ENCODE measurements around the gene KIFC1.
"Not testable (repeated sequence)": the region's sequence is repeated elsewhere in the genome, so short reads cannot be mapped to it uniquely, and the experiment has no call there.

KIFC1 gene, protein sequence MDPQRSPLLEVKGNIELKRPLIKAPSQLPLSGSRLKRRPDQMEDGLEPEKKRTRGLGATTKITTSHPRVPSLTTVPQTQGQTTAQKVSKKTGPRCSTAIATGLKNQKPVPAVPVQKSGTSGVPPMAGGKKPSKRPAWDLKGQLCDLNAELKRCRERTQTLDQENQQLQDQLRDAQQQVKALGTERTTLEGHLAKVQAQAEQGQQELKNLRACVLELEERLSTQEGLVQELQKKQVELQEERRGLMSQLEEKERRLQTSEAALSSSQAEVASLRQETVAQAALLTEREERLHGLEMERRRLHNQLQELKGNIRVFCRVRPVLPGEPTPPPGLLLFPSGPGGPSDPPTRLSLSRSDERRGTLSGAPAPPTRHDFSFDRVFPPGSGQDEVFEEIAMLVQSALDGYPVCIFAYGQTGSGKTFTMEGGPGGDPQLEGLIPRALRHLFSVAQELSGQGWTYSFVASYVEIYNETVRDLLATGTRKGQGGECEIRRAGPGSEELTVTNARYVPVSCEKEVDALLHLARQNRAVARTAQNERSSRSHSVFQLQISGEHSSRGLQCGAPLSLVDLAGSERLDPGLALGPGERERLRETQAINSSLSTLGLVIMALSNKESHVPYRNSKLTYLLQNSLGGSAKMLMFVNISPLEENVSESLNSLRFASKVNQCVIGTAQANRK

GRCh38 chr6:33391278-33391921, at the start of gene KIFC1:
KIFC1 (plus strand) TSS chr6:33391823; CDS start chr6:33391986, 163 bp downstream.
- in situ Hi-C loops (cut with MboI; ENCODE audit: low sequenced_read_pairs), result no loop called here

GRCh38 chr6:33343606-33343952, 48.0 kb upstream of the KIFC1 start:
- in situ Hi-C loops (cut with MboI; ENCODE audit: low sequenced_read_pairs), result not testable (repeated sequence)

- in situ Hi-C loops (cut with MboI; ENCODE audit: low sequenced_read_pairs), result no loop called here
Measured at GRCh38 chr6:33343953-33344611, 47.5 kb upstream of the KIFC1 start.

DNA sequence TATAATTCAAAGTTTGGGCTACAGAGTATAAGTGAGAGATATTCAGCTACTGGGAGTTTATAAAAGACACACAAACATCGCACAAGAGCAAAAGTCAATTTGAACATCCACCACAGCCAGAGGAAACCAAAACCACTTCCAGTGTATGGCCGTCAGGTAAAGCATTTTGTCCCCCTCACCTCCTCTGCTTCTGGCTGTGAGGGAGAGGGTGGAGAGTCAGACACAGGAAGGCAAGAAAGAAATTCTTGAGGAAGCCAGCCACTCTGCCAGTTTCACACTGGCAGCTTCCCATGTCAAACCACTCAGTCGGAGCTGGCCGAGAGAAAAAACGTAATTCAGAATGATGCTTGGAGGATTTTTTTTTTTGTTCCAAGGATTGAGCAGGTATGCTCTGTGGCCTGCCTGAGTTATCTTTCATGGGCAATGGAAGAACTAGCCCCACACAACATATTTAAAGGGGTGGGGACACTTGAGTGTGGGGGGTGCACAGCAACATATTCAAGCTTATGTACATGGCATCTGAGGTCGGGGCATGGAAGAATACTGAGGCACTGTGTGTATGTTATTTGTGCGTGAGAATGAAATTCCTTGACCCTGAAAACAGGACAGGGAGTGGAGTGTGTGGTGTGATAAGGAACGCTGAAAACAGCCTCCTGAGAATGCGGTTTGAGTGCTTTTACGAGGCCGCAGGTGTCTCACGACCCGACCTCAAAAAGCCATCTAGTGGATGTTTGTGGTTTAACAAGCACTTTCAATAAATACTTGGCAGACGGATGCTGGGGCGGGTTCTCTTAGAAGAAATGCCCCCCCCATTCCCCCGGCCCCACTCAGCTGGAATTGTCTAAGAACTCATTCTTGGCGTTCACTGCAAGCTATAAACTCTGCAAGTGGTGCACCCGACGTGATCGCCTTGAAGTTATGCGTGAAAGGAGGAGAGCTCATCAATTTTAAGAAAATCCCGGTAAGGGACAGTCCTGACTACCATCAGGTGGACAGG, 46.6 kb upstream of the KIFC1 start:
- in situ Hi-C loops (cut with MboI; ENCODE audit: low sequenced_read_pairs), result no loop called here

GRCh38 chr6:33346972-33347371, 44.7 kb upstream of the KIFC1 start:
- in situ Hi-C loops (cut with MboI; ENCODE audit: low sequenced_read_pairs), result not testable (repeated sequence)

GRCh38 chr6:33347816-33348215, 43.8 kb upstream of the KIFC1 start:
- in situ Hi-C loops (cut with MboI; ENCODE audit: low sequenced_read_pairs), result no loop called here

GRCh38 chr6:33355860-33356259, 35.8 kb upstream of the KIFC1 start:
- in situ Hi-C loops (cut with MboI; ENCODE audit: low sequenced_read_pairs), result not testable (repeated sequence)

DNA sequence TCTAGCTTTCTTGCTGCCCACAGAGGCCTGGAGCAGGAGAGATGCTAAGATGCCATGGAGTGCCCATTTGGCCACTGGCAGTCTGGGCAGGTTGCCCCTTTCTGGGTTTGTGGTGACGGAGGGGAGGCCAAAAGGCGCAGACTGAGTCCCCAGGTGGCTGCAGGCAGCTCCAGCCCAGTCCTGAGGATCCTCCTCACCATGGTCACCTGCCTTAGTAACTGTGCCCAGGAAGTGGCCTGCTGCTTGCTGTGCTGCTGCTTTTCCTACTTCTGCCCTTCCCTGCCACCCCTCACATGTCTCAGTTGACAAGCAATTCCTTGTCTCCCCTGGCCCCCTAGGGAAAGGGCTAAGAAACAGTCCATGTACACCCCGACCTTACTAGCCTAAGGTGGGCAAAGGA, 35.3 kb upstream of the KIFC1 start:
- in situ Hi-C loops (cut with MboI; ENCODE audit: low sequenced_read_pairs), result no loop called here

DNA sequence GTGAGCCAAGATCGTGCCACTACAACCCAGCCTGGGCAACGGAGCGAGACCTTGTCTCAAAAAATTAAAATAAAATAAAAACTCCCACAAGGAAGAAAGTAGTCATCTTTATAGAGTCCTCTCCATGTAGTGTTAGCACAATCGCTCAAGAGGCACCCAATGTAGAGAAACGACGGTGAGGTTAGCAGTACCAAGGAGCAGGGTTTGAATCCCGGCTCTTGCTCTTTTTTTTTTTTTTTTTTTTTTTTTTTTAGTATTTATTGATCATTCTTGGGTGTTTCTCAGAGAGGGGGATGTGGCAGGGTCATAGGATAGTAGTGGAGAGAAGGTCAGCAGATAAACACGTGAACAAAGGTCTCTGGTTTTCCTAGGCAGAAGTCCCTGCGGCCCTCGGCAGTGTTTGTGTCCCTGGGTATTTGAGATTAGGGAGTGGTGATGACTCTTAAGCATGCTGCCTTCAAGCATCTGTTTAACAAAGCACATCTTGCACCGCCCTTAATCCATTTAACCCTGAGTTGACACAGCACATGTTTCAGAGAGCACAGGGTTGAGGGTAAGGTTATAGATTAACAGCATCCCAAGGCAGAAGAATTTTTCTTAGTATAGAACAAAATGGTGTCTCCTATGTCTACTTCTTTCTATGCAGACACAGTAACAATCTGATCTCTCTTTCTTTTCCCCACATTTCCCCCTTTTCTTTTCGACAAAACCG, 34.3 kb upstream of the KIFC1 start:
- in situ Hi-C loops (cut with MboI; ENCODE audit: low sequenced_read_pairs), result not testable (repeated sequence)

DNA sequence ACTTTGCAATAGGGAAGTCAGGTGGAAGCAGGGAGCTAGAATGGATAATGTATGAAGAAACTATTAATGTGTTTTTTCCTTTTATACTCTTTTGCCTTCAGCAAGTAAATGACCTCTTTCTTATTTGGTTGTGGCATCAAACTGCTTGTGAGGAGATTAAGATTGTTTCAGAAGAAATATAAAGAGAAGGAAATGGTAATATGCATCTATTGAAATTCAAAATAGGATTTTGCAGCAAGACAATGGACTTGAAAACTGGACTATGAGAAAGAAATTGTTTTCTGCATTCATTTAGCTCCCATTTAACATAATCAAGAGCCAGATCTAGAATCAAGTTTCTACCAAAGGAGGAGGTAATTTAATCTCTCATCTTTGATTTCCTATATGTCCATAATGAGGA, 32.3 kb upstream of the KIFC1 start:
- in situ Hi-C loops (cut with MboI; ENCODE audit: low sequenced_read_pairs), result no loop called here

DNA sequence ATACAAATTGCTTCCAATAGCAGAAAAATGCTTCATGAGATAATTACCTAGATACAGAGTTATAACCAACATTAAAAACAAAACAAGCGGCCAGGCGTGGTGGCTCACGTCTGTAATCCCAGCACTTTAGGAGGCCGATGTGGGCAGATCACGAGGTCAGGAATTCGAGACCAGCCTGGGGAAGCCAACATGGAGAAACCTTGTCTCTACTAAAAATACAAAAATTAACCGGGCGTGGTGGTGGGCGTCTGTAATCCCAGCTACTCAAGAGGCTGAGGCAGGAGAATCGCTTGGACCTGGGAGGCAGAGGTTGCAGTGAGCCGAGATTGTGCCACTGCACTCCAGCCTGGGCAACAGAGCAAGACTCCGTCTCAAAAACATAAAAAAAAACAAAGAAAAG, 28.1 kb upstream of the KIFC1 start:
- in situ Hi-C loops (cut with MboI; ENCODE audit: low sequenced_read_pairs), result not testable (repeated sequence)

GRCh38 chr6:33364475-33365205, 27.0 kb upstream of the KIFC1 start:
- in situ Hi-C loops (cut with MboI; ENCODE audit: low sequenced_read_pairs), result not testable (repeated sequence)

DNA sequence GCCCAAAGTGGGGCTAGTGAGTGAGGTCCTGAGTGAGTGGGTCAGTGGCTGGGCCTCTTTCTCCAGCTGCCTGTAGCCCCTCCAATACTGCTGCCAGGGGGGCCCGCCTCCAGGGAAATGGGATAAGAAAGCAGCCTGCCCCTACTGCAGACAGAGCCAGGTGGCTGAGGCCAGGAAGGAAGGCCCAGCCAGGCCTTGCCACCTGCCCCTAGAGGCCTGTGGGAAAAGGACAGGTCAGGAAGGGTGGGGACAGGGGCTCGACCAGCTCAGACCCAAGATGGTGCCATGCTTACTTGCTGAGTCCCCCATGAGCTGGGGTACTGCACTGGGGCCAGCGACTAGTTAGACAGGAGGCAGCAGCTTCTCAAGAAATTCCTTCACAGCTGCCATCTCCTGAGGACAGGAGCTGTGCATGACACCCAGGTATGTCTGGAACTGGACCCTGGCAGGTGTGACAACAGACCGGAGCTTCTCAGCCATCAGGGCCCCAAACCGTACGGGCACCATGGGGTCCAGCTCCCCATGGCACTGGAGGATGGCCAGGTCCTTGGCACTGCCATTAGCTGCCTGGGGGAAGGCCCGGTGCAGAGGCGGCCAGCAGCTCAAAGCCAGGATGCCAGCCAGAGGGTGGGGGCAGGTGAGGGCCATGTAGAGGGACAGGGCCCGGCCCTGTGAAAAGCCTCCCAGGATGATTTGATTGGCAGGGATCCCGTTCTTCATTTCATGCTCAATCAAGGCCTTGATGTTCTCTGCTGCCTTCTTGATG, 26.2 kb upstream of the KIFC1 start:
- in situ Hi-C loops (cut with MboI; ENCODE audit: low sequenced_read_pairs), result not testable (repeated sequence)

DNA sequence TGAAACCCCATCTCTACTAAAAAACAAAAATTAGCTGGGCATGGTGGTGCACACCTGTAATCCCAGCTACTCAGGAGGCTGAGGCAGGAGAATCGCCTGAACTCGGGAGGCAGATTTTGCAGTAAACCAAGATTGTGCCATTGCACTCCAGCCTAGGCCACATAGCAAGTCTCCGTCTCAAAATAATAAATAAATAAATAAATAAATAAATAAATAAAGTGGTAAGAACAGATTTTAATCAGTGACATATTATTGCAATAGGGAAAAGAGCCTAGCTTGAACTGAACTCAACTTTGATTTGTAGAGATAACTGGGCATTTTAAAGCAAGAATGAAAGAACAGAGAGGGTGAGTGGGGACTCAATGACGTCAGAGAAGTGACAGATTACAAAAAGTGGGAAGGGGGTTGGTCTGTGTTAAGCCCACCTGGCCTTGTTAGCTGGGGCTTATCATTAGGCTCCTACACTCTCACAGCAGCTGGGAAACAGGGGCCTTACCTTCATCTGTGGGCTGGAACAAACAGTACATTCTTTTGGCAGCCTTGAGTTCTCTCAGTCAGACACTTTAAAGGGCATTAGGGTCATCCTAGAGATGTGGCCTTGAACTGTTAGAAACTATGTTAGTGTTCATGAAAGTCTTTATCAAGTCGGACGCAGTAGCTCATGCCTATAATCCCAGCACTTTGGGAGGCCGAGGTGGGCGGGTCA, 24.5 kb upstream of the KIFC1 start:
- in situ Hi-C loops (cut with MboI; ENCODE audit: low sequenced_read_pairs), result no loop called here

DNA sequence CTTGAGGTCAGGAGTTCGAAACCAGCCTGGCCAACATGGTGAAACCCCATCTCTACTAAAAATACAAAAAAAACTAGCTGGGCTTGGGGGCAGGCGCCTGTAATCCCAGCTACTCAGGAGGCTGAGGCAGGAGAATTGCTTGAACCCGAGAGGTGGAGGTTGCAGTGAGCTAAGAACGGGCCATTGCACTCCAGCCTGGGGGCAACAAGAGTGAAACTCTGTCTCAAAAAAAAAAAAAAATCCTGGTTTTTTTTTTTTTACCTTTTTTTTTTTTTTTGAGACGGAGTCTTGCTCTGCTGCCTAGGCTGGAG, 24.0 kb upstream of the KIFC1 start:
- in situ Hi-C loops (cut with MboI; ENCODE audit: low sequenced_read_pairs), result not testable (repeated sequence)

DNA sequence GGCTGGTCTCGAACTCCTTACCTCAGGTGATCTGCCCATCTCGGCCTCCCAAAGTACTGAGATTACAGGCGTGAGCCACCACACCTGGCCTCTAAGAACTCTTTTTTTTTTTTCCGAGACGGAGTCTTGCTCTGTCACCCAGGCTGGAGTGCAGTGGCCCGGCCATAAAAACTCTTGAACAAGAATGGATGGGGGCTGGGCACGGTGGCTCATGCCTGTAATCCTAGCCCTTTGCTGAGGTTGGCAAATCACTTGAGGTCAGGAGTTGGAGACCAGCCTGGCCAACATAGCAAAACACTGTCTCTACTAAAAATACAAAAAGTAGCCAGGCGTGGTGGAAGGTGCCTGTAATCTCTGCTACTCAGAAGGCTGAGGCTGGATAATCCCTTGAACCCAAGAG, 19.7 kb upstream of the KIFC1 start:
- in situ Hi-C loops (cut with MboI; ENCODE audit: low sequenced_read_pairs), result not testable (repeated sequence)

GRCh38 chr6:33372526-33373123, 19.0 kb upstream of the KIFC1 start:
- in situ Hi-C loops (cut with MboI; ENCODE audit: low sequenced_read_pairs), result no loop called here

Data from HL-60/S4 treated with retinoic acid at 250 ng/mL for 4 days and 3 days (cell line).